ENCODE data around the gene FGG.

Gene FGG

GRCh38 chr4:154586296-154587033, 26.0 kb downstream of the FGG start:
- no peak for DNase-seq

DNA sequence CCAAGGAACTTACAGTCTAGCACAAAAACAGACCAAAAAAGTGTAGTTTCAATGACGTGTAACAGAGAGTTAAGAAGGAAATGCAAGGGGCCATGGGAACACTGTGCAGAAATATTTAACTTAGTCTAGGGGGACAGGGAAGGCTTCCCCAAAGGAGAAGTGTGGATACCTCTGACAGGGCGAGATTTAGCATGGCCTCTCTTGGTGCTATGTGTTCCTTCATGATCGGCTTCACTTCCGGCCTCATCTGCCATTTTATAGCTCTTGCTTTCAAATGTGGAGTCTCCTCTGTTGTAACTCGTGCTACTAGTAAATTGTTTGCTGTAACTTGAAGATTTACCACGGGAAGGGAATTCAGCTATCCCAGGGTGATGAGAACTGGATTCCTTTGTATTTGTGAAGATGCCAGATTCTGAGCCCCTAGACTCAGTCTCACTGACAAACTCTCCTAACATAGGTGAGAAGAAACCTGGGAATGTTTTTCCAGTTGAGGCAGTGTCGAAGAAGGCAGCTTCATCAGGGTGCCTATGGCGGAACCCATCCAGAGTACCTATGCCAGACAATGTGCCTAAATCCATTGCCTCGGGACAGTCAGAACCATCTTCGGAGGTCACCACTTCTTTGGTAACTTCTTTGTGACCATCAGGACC, 27.0 kb downstream of the FGG start:
- no peak for DNase-seq

DNA sequence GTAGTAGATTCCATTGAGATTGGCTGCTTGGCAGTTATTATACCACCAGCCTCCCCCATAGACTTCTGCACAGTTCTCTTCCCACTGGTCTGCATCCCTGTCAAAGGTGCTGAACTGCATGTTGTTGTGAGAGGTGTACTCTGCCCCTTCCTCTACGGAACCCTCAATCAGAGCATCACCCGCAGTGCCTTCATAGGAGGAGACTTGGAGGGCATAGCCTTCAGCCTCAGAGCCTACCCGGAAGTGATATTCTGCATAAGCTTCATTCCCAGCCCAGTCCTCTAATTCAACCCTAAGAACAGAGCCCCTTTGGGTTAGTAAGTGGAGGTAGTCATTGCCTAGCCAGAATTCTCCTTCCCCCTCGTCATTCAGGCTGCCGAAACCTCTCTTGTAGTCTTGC, 28.2 kb downstream of the FGG start:
- no peak for DNase-seq

GRCh38 chr4:154583677-154584076, 28.8 kb downstream of the FGG start:
- DNase-seq = no peak

DNA sequence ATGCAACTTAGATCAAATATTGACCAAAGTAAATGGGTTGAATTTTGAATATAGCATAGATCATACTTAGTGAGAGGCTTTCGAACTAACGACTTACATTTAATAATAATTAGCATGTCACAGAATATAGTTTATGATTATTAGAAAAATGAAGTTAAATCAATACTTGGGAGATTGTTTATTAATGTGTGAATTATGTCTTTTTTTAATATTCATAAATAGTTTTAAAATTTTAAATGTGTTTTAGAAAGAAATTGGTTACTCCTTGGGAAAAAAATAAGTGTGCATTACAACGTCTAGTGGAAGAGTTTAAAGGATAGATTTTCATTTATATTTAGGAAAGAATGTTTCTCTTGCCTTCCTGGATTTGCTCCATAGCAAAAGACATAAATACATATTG, 29.2 kb downstream of the FGG start:
- no peak for DNase-seq

DNA sequence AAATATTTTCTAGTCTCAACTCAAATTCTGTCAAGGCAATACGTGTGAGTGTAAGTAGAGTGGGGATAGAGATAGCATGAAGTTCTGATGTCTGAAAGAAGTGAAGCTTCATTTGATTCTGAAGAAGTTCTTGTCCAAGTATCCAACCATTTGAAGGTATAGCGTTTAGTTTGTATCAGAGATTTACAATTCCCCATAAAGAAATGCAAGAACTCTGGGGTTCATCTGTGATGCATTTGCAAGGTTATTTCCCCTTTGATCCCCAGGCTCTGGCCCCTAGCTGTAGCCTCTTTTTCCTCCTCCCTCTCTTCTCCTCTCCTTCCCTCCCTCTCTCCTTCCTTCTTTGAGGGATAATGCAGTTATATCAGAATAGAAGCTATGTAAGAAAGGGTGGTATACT, 29.7 kb downstream of the FGG start:
- DNase-seq = no peak

GRCh38 chr4:154579927-154580326, 32.5 kb downstream of the FGG start:
- no peak for DNase-seq

- no peak for DNase-seq
Observed at GRCh38 chr4:154578919-154579318, 33.5 kb downstream of the FGG start.

- no peak for DNase-seq
Observed at GRCh38 chr4:154577324-154577723, 35.1 kb downstream of the FGG start.

DNA sequence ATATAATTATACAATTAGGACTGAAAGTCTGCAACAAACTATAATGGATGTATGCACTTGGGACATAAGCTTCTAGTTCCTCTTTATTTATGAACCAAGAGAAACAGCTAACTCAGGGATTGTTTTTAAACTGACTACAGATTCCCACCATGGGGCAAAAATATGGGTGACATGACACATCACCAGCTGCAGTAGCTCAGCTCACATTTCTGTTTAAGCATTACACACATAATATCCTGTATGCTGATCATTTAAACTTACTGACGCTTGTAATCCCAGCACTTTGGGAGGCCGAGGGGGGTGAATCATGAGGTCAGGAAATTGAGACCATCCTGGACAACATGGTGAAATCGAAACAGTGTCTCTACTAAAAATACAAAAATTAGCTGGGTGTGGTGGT, 38.1 kb downstream of the FGG start:
- no peak for DNase-seq

DNA sequence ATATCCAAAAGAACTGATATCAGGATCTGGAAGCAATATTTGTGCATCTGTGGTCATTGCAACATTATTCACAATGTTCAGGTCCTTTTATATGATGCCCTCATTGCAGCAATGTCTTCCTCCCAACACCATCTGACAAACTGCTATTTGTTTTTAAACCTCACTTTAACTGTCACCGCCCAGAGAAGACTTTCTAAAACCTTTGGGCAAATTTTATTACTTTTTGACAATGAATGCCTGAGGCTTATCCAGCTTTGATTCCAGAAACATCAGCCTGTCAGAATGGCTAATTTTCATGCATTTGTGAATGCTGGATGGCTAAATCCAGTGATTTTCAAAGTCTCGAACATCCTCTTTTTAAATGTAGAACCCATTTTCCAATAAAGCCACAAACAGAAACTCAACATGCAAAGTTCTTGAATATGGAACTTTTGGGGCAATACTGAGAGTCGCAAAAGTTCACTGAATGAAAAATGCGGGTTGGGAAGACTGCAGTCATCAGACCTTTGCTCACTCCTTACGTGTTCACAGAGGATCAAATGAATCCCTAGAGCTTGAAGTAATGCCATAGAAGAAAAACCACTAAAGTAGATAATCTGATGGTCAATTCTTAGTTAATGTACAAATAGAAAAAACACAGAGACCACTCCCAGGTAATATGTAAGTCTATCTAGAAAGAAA, 39.1 kb downstream of the FGG start:
- DNase-seq = no peak

DNA sequence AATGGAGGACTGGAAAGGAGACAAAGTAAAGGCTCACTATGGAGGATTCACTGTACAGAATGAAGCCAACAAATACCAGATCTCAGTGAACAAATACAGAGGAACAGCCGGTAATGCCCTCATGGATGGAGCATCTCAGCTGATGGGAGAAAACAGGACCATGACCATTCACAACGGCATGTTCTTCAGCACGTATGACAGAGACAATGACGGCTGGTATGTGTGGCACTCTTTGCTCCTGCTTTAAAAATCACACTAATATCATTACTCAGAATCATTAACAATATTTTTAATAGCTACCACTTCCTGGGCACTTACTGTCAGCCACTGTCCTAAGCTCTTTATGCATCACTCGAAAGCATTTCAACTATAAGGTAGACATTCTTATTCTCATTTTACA, 42.9 kb downstream of the FGG start:
- no peak for DNase-seq

DNA sequence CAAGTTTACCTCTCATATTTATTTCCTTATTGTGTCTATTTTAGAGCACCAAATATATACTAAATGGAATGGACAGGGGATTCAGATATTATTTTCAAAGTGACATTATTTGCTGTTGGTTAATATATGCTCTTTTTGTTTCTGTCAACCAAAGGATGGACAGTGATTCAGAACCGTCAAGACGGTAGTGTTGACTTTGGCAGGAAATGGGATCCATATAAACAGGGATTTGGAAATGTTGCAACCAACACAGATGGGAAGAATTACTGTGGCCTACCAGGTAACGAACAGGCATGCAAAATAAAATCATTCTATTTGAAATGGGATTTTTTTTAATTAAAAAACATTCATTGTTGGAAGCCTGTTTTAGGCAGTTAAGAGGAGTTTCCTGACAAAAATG, 43.4 kb downstream of the FGG start:
- no peak for DNase-seq

DNA sequence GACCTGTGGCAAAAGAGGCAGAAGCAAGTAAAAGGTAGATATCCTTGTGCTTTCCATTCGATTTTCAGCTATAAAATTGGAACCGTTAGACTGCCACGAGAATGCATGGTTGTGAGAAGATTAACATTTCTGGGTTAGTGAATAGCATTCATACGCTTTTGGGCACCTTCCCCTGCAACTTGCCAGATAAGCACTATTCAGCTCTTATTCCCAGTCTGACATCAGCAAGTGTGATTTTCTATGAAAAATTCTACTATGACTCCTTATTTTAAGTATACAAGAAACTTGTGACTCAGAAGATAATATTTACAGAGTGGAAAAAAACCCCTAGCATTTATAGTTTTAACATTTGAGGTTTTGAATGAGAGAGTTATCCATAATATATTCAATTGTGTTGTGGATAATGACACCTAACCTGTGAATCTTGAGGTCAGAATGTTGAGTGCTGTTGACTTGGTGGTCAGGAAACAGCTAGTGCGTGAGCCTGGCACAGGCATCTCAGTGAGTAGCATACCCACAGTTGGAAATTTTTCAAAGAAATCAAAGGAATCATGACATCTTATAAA, 45.7 kb downstream of the FGG start:
- DNase-seq = no peak

DNA sequence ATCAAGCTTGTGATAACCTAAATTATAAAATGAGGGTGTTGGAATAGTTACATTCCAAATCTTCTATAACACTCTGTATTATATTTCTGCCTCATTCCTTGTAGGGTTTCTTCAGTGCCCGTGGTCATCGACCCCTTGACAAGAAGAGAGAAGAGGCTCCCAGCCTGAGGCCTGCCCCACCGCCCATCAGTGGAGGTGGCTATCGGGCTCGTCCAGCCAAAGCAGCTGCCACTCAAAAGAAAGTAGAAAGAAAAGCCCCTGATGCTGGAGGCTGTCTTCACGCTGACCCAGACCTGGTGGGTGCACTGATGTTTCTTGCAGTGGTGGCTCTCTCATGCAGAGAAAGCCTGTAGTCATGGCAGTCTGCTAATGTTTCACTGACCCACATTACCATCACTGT, 46.8 kb downstream of the FGG start:
- no peak for DNase-seq

DNA sequence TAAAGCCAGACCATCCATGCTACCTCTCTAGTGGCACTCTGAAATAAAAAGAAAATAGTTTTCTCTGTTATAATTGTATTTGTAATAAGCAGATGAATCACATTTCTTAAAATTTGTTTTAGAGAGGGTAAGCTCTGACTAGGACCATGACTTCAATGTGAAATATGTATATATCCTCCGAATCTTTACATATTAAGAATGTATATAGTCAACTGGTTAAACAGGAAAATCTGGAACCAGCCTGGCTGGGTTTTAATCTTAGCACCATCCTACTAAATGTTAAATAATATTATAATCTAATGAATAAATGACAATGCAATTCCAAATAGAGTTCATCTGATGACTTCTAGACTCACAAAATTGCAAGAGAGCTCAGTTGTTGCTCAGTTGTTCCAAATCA, 48.1 kb downstream of the FGG start:
- no peak for DNase-seq

- DNase-seq = no peak
Observed at GRCh38 chr4:154562697-154563254, 49.7 kb downstream of the FGG start, which contains the start of gene FGB. Gene FGB, plus strand, starts transcription at chr4:154563011. Its CDS starts 8 bp downstream, at chr4:154563019.

DNA sequence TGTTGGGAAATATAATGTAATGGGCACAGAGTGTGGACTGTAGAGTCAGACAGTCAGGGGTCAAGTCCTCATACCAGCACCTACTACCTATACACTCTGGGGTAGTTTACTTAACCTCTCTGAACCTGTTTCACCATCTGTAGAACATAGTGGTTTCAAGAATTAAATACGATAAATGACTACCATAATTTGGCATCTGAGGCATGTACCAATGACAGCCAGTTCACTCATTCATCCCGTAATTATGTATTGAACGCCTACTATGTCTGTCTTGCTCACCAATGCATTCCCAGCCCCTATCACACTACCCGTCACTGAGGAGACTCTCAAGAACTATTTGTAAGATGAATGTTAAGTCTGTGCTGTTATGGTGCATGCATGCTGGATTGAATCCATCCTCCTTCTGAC, 51.6 kb downstream of the FGG start:
- no peak for DNase-seq

DNA sequence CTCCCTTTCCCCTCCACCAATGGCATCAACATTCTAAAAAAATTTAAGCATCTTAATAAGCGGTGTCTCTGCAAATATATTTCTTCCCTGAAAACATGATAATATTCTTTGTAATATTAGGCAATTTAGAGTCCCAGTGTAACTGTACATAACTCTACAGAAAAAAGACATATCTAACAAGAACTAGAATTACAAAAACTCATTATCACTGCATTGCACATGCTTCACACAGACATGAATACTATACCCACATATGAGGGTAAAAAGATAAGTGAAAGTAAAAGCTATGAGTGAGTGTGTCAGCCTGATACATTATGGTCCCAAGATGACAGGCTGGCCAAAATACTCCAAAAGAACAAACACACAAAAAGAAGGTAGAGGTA, 52.0 kb downstream of the FGG start:
- no peak for DNase-seq

GRCh38 chr4:154559494-154560418, 52.7 kb downstream of the FGG start:
- peak in 4 of 58 donors; percentile 1 to 9 (median 4) for DNase-seq

DNA sequence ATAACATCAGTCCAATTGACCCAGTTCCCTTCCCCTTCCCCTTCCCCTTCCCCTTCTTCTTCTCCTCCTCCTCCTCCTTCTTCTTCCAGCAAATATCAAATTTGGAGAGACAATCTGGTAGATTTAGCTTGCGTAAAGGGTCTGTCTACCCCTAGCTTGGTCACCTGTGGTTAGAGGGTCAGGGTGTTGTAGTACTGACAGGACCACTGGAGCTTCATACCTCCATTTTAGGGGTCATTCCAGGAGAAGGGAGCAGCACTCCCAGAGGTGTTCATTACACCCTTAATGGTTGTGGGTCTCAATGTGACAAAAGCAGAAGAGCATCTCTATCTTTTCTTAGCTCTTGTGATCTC, 53.3 kb downstream of the FGG start:
- DNase-seq = no peak
